Loucy (cell line): ENCODE data around the gene GAS2L1.
A peak's percentile ranks its signal among the peaks of the same experiment; 100 is the strongest.

Source experiments
- H2AFZ ChIP-seq: fragments of 200-600 bp; sonication (generic); 2 replicates; pipeline ENCODE4 v1.6.0; 2016; ENCODE audit warnings: antibody characterized with exemption, mild to moderate bottlenecking, low read length, moderate library complexity
- H3F3A ChIP-seq: fragments of 200-600 bp; 2 replicates; pipeline ENCODE4 v1.6.0; 2016; ENCODE audit warnings: antibody characterized with exemption, low read depth, mild to moderate bottlenecking
- H3K27me3 ChIP-seq: fragments of 200-600 bp; sonication (generic); 2 replicates; pipeline ENCODE4 v1.6.1; 2014; ENCODE audit warnings: low read length, mild to moderate bottlenecking; ENCODE audit not compliant: insufficient read depth, poor library complexity, severe bottlenecking
- H3K36me3 ChIP-seq: fragments of 200-600 bp; sonication (generic); 2 replicates; pipeline ENCODE4 v1.6.1; 2016; ENCODE audit warnings: low read length; ENCODE audit not compliant: insufficient read depth
- H3K4me1 ChIP-seq: fragments of 200-600 bp; sonication (generic); 2 replicates; pipeline ENCODE4 v1.5.1; 2014; ENCODE audit warnings: low read length, mild to moderate bottlenecking; ENCODE audit not compliant: insufficient read depth, poor library complexity, severe bottlenecking
- H3K4me2 ChIP-seq: fragments of 200-600 bp; sonication (generic); 2 replicates; pipeline ENCODE4 v1.6.0; 2014; ENCODE audit warnings: antibody characterized with exemption, low read length, low read depth, mild to moderate bottlenecking; ENCODE audit not compliant: poor library complexity, severe bottlenecking
- H3K4me3 ChIP-seq: fragments of 200-600 bp; sonication (generic); 2 replicates; pipeline ENCODE4 v1.5.1; 2014; ENCODE audit warnings: low read length, mild to moderate bottlenecking, mixed read lengths; ENCODE audit not compliant: poor library complexity, severe bottlenecking
- H3K79me2 ChIP-seq: fragments of 200-600 bp; sonication (generic); 2 replicates; pipeline ENCODE4 v1.6.1; 2014; ENCODE audit warnings: low read length; ENCODE audit not compliant: insufficient read depth
- H3K9ac ChIP-seq: fragments of 200-600 bp; sonication (generic); 2 replicates; pipeline ENCODE4 v1.6.0; 2014; ENCODE audit warnings: mild to moderate bottlenecking, low read depth, low read length, moderate library complexity; ENCODE audit not compliant: poor library complexity, severe bottlenecking
- H3K9me2 ChIP-seq: fragments of 200-600 bp; sonication (generic); replicated peaks from 2 replicates; pipeline ENCODE4 v1.6.1; 2016; ENCODE audit warnings: low read depth, low read length, mixed read lengths
- H3K9me3 ChIP-seq: fragments of 200-600 bp; sonication (generic); 2 replicates; pipeline ENCODE4 v1.6.1; 2014; ENCODE audit warnings: mild to moderate bottlenecking, antibody characterized with exemption, low read length, low read depth; ENCODE audit not compliant: insufficient read depth
- H4K20me1 ChIP-seq: fragments of 200-600 bp; sonication (generic); 2 replicates; pipeline ENCODE4 v1.6.0; 2014; ENCODE audit warnings: antibody characterized with exemption, low read length, mild to moderate bottlenecking; ENCODE audit not compliant: insufficient read depth, poor library complexity, severe bottlenecking
- CTCF ChIP-seq: fragments of 200-600 bp; sonication (generic); conservative IDR thresholded peaks from 2 replicates; pipeline ENCODE4 v1.5.1; 2014; ENCODE audit warnings: mild to moderate bottlenecking, antibody characterized with exemption, low read length
- EZH2phosphoT487 ChIP-seq: fragments of 200-600 bp; IDR thresholded peaks from 2 replicates; pipeline ENCODE4 v1.6.1; 2018; ENCODE audit warnings: antibody characterized with exemption, mild to moderate bottlenecking, moderate library complexity, borderline replicate concordance

The GAS2L1 gene

GRCh38 chr22:29306175-29306834 lies at the start of gene GAS2L1:
GAS2L1 (plus strand) TSS chr22:29306650; CDS start chr22:29308106, 1,456 bp downstream.
- Histone ChIP-seq H3K4me3 (peak within 1 kb of the TSS; percentile 90), H4K20me1 (no peaks in the 10 kb centered on the region), H3K27me3 (no peaks in the 10 kb centered on the region), H3K9me2 (no peaks in the 10 kb centered on the region), H3K36me3 (no peaks in the 10 kb centered on the region), H3F3A (peaks cover 5% of the 10 kb centered on the region; the same call in 1 of the 2 replicates), H3K79me2 (no peaks in the 10 kb centered on the region), H3K9me3 (no peaks in the 10 kb centered on the region), H3K9ac (peak within 1 kb of the TSS; percentile 89), H3K4me2 (peak within 1 kb of the TSS; percentile 91), H3K4me1 (peaks cover 31% of the 10 kb centered on the region), H2AFZ (peak within 1 kb of the TSS; percentile 98)
- no peak for TF ChIP-seq EZH2phosphoT487
- TF ChIP-seq CTCF, result peak; percentile 64

GRCh38 chr22:29257751-29258181 lies 48.7 kb upstream of the GAS2L1 start:
- TF ChIP-seq EZH2phosphoT487 (no peak), CTCF (no peak)
- Histone ChIP-seq H3K9me3 (no peaks in the 10 kb centered on the region), H3K4me2 (no peak overlapping the region)

GRCh38 chr22:29258407-29259252 lies 47.8 kb upstream of the GAS2L1 start:
- H2AFZ ChIP-seq, result no peak overlapping the region
- no peaks in the 10 kb centered on the region for H3K4me1 ChIP-seq
- no peaks in the 10 kb centered on the region for H3K9me2 ChIP-seq
- peaks cover 67% of the 10 kb centered on the region; the same call in 1 of the 2 replicates for H3K36me3 ChIP-seq
- no peak overlapping the region for H3K4me3 ChIP-seq
- H3F3A ChIP-seq, result 0 out of 2 replicates have a peak, but pooled peaks cover 3% of the 10 kb centered on the region
- H4K20me1 ChIP-seq, result no peaks in the 10 kb centered on the region
- H3K79me2 ChIP-seq, result no peaks in the 10 kb centered on the region
- no peaks in the 10 kb centered on the region for H3K27me3 ChIP-seq
- no peak overlapping the region for H3K4me2 ChIP-seq
- TF ChIP-seq EZH2phosphoT487 (no peak), CTCF (no peak)
- no peaks in the 10 kb centered on the region for H3K9me3 ChIP-seq
- H3K9ac ChIP-seq, result no peak overlapping the region

More at GRCh38 chr22:29257751-29258181, 48.7 kb upstream of the GAS2L1 start:
- no peaks in the 10 kb centered on the region for H3K27me3 ChIP-seq
- no peak overlapping the region for H3K9ac ChIP-seq
- H4K20me1 ChIP-seq, result no peaks in the 10 kb centered on the region
- H2AFZ ChIP-seq, result no peak overlapping the region
- H3F3A ChIP-seq, result 0 out of 2 replicates have a peak, but pooled peaks cover 3% of the 10 kb centered on the region
- no peaks in the 10 kb centered on the region for H3K9me2 ChIP-seq
- no peaks in the 10 kb centered on the region for H3K79me2 ChIP-seq
- no peak overlapping the region for H3K4me3 ChIP-seq
- no peaks in the 10 kb centered on the region for H3K4me1 ChIP-seq
- peaks cover 73% of the 10 kb centered on the region; the same call in 1 of the 2 replicates for H3K36me3 ChIP-seq
